Measurements from ENCODE around the gene CCDC13.

- TF ChIP-seq CTCF (conservative IDR thresholded peaks at IDR 0.05) (no peak), EZH2 (IDR thresholded peaks at IDR 0.05; ENCODE audit: low read depth) (no peak)
Measured at GRCh38 chr3:42796332-42796885, 23.4 kb upstream of the CCDC13 start.
